GM18868 (cell line): ENCODE data around the gene CSGALNACT2.
"Not testable (repeated sequence)": the region's sequence is repeated elsewhere in the genome, so short reads cannot be mapped to it uniquely, and the experiment has no call there.

Experiments used
- ATAC-seq: cut with Tn5 transposase; IDR thresholded peaks from one replicate; pipeline ENCODE4 v1.9.1; 2021; ENCODE audit warnings: mild to moderate bottlenecking, moderate library complexity; ENCODE audit not compliant: unreplicated experiment

The CSGALNACT2 gene

DNA sequence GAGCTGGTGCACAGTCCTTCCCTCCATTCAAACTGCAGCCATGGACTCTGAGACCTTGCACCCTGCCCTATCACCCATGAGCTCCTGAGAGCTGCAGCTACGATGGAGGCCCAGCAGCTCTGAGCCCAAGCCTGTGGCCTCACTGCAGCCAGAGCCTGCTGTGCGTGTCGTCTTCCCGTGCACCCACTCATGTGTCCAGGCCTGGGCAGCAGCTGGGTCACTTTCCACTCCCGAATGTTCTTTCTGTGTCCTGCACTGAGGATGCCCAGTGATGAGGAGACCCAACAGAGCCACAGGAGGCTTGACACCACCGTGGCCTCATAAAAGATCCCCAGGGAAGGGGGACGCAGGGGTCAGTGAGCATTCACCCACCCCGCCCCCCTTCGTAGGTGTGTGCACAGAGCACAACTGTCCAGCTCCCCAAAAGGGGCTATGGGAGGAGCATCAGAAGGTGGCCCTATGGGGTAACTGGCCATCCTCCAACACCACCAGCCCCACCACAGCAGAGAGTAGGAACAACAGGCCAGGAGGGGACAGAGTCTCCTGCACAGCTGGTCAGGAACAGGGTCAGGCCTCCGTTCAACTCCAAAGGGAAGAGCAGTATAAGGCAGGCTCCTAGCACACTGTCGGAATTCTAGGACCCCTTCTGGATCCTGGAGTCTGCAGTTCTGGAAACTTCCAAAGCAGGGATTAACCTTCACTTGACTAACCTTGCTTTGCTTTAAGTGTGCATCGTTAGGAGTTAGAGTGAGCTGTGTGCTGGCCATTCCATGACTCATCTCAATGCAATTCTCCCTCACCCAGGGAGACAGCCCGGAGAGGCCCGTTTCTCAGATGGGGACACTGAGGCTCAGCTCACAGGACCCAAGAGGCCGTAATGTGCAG, 76.1 kb downstream of the CSGALNACT2 start:
- ATAC-seq = no peak

DNA sequence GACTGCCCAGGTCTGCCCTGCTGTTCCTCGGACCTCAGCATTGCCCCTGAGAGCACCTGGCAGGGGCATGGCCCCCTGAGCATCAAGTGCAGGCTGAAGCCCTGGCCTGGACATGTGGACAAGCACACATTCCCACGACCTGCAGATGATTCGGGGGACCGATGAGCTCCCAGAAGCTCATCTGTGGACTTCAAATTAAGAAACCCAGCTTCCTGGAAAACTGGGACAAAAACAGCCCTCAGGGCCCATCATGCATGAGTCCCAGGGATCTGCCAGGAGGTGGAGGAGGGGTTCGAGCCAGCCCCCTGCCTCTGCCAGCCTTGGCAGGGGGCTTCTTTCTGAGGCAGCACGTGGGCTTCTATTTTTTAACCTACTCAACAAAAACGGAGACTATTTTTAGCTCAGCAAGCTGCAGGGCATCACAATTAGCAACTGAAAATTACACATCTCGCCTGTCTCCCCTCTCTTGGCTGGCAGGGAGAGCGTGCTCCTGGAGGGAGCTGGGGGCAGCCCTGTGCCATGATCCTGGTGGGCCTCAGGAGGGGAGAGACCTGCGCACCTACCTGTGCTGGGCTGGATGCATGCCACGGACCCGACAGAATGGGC, 76.8 kb downstream of the CSGALNACT2 start:
- ATAC-seq = no peak

DNA sequence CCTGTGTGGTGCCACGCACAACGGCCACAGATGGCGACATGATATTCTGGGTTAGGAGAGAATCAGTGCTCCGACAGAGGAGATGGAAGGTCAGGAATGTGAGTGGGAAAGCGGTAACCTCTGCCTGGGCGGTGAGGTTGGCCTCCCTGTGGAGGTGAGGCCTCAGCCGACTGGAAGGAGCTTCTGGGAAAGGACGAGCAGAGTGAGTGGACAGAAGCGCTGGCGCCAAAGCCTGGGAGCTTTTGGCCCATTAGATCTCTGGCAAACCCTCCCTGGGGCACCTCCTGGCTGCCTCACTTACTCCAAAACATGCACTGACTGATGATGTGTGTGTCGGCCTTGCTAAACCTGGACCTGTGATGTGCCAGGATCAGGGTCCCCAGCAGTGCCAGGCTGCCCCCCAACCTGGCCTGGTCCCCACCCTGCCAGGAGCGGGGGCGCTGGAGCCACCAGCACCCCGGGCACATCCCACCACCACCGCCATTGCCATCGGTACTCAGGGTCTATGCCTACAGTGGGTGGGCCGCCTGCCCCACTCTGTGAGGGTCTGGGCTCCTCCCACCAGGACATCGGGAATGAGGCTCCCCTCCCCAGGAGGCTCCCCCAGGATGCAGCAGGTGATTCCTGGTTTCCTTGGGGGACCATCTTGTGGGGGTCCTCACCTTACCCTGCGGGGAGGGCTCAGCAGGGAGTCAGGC, 77.7 kb downstream of the CSGALNACT2 start:
- ATAC-seq = no peak

DNA sequence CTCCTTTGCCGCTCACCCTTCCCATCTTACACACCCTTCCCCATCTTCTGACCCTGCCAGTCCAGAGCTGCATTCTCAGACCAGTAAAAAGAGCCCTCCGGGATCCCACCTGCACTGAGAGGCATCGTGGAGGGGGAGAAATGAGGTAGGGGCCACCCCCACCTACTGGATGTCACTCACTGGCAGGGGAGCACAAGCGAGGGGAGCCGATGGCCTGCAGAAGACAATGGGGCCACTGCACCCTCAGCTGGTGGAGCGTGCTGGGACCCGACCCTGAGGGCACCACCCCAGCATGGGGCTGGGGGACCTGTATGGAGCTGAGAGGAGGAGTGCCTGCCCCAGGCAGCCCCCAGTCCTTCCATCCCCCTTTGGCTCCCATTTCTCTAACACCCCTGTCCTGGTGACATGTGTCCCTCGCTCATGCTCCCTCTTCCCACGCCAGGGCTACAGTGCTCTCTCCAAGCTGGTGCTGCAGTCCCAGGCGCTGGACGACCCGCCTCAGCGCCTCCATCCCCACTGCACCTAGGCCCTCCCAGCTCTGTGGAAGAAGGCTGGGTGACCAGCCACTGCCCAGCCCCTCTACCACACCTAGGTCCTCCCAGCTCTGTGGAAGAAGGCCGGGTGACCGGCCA, 78.8 kb downstream of the CSGALNACT2 start:
- no peak for ATAC-seq

DNA sequence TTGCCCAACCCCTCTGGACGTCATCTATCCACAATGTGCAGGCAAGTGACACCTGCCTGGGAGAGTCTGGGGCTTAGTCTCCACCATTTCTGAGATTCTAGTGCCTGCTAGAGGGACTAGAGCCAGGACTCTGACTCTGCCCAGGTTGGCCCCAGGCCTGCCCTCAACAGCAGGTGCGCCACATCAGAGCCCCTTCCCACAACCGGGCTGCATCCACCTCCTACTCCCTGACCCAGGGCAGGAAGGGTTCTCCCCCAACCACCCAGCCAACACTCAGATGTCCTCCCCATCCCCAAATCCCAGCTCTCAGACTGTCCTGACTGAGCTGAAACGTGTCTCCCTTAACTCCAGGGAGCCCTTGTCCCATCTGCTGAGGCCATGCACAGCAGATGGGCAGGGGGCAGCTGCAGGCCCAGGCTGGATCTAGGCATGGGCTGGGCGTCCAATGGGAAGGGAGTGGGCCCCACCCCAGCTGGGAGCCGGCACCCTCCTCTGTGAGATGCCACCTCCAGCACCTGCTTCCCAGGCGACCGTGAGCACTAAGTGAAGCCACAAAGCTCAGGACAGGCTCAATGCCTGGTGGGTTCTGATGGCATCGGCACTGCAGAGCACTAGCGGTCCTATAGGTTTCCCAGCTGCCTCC, 79.4 kb downstream of the CSGALNACT2 start:
- no peak for ATAC-seq

DNA sequence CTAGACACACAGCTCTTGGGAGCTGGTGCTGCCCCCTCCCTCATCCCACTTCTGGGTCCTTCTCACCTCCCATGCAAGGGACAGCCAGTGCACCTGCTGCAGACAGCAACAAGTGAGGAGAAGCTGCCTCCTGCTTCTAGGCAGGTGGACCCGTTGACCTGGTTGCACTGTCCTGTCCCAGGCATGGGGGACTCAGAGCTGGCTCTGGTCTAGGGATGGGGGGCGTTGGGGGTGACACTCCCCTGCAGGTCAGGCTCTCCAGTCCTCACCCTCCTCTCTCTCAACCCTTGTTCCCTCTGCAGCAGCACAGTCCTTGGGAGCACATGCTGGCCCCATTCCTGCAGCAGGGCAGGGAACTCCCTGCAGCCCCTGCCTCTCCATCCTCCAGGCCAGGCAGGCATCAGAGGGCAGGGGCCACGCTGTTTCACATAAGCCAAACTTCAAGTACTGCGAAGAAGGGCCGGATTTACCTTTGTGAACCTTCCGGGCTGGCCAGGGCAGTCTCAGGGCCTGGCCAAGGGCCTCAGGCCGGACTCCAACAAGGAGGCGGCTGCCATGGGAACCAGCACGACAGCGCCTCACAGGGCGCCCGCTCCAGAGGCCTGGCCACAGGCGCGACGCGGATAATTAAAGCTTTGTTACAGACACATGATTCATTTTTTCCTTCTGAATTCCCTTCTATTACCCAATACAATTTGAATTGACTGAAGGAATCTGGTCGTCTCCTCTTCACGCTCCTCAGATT, 80.1 kb downstream of the CSGALNACT2 start:
- ATAC-seq = no peak

DNA sequence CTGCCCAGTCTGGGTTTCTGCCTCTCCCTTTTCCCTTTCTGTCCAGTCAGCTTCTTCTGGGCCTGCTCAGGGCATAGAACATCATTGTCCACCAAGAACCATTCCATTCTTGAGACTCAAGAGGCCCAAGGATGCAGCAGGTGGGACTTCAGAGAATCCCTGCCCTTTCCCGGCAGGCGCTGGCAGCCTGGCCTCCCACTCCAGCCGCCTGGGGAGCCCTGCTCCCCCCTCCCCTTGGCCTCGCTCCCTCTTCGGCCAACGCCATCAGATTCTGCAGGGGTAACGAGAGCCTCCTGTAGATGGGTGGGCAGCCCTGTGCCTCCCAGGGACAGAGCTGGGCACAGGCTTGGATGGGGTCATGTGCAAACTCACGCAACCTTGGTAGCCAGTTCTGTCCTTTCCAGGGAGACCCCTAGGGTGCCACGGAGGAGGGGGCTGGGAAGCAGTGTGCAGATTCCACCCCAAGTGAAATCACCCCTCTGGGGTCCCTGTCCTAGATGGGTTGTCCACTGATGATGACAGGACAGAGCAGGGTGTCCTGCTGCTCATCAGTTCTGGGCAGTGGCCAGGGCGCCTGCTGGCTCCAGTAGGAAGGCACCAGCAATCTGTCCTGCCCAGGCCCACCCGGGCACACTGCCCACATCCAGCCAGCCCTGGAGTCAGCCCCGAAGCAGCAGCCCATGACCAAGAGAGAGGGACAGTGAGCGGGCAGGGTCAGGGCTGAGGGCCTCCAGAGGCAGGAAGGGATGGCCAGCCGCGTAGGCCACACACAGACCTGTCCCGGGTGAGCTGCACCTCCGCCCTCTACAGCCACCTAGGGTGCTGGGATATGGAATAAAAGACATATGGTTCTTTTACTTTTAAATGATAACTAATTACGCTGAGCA, 80.9 kb downstream of the CSGALNACT2 start:
- ATAC-seq = no peak

DNA sequence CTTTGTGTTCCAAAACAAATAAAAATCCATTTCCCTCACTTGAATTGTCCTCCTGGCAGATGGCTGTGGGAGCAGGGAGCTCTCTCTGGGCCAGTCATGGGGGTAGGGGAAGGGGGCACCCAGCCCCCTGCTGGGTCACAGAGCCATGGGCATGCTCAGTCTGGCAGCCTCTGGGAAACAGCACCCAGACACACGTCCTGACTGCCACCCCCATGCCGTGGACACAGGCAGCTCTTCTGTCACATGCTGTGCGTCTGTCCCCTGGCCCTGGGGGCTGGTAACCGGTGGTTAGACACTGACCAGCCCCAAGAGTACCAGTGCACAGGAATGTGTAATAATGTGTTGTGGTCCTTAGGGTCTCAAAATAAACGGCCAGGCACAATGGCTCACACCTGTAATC, 81.6 kb downstream of the CSGALNACT2 start:
- no peak for ATAC-seq

DNA sequence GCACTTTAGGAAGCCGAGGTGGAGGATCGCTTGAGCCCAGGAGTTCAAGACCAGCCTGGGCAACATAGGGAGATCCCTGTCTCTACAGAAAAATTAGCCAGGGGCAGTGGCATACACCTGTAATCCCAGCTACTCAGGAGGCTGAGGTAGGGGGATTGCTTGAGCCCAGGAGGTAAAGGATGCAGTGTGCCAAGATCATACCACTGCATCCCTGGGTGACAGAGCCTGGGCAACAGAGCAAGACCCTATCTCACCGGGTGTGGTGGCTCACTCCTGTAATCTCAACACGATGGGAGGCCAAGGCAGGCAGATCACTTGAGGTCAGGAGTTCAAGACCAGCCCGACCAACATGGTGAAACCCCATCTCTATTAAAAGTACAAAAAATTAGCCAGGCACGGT, 82.0 kb downstream of the CSGALNACT2 start:
- ATAC-seq = not testable (repeated sequence)

DNA sequence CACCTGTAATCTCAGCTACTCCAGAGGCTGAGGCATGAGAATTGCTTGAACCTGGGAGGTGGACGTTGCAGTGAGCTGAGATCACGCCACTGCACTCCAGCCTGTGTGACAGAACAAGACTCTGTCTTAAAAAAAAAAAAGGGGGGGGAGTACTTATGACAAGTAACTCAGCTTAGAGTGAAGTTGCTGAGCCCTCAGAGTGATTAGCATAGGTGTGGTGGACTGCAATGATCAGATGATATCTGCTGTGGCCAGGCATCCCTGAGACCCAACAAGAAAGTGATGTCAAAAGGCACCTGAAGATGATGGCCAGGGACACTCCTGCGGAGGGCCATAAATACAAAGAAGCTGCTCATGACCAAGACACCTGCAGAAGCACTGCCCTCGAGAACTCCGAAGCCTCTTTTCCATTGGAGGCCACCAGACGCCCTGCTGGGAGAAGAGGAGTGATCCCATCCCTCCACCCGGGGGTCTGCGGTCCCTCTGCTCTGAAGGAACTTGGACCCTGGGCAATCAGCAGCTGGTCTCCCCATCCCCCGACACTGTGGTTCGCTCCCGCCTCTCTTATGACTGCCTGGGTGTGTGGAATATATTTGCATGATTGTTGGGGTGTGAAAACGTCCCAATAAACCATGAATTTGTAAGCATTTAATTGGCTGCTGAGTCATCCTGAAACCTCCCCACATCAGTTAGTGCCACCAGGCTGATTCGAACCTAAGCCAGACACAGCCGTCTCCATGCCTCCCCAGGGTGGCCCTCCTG, 82.6 kb downstream of the CSGALNACT2 start:
- ATAC-seq = no peak

DNA sequence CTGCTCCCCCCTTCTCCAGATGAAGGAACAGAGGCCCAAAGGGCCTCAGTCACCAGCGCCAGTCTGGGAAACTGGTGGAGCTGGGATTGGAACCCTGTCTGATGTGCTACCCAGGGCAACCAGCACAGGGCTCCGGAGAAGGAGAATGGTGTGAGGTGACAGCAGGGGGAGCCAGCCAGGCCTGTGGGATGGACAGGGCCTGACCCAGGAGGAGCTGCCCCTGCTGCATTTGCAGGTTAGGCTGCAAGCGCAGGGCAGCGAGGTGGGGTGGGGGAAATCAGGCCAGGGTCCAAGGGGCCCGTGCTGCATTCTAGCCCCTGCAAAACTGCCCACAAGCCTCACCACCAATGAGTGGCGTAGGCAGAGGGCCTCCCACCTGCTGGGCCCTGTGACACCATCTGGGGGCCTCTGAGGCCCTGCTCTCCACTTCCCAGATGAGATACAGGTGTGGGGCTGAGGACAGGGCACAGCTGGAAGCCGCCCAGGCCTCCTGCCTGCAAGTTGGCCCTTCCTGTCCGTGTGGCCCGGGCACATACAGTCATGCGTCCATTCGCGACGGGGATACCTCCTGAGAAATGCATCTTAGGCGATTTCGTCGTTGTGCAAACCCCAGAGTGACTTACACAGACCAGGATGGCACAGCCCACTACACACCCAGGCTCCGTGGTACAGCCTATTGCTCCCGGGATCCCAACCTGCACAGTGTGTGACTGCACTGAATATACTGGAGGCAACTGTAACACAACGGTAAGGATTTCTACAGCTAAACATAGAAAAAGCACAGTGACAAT, 83.4 kb downstream of the CSGALNACT2 start:
- no peak for ATAC-seq

DNA sequence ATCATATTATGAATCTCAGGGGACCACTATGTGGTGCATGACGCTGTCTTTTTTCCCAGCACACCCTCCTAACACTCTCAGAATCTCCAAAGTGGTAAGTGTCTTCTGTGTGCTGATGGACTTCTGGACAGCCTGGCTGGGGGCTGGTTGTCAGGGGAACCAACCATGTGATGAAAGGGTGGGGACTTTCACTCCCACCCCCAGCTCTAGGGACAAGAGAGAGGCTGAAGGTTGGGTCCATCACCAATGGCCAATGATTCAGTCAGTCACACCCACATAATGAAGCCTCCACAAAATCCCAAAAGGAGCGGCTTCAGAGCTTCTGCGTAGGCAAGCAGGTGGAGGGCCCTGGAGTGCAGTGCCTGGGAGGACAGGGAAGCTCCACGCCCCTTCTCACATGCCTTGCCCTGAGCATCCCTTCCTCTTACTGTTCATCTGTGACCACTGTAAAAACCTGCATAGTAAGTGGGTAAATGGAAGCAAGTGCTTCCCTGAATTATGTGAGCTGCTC, 84.0 kb downstream of the CSGALNACT2 start:
- ATAC-seq = no peak

DNA sequence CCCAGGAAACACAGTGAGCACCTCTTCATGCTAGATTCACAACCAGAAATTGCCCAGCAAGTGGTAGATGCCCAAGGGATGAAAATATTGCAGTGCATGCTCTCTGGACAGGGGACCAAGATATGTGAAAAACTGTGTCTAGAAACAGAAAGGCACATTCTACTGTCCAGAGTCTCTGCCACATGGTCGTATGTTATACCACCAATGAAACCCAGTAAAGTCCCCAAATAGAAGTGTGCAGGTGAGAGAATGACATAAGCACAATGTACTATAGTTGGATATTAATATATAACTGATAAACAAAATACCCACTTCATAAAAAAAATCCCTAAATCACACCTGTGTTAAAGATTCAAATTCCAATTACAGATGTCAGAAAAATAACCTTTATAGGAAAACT, 84.8 kb downstream of the CSGALNACT2 start:
- ATAC-seq = no peak

DNA sequence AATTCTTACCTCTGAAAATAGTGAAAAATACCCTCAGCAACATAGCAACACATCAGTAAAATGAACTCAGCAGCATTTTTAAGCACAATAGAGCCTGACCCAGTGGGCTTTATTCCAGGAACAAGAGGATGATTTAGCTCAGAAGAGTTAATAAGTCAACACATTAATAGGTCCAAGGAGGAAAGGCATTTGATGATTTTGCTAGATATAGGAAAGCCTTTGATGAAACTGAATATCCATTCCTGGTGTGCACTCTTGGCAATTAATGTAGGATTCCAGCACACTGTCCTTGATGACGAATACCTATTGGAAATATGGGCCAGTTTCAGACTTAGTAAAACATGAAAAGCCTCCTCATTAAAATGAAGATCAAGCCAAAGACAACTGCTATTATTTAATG, 86.1 kb downstream of the CSGALNACT2 start:
- ATAC-seq = no peak

DNA sequence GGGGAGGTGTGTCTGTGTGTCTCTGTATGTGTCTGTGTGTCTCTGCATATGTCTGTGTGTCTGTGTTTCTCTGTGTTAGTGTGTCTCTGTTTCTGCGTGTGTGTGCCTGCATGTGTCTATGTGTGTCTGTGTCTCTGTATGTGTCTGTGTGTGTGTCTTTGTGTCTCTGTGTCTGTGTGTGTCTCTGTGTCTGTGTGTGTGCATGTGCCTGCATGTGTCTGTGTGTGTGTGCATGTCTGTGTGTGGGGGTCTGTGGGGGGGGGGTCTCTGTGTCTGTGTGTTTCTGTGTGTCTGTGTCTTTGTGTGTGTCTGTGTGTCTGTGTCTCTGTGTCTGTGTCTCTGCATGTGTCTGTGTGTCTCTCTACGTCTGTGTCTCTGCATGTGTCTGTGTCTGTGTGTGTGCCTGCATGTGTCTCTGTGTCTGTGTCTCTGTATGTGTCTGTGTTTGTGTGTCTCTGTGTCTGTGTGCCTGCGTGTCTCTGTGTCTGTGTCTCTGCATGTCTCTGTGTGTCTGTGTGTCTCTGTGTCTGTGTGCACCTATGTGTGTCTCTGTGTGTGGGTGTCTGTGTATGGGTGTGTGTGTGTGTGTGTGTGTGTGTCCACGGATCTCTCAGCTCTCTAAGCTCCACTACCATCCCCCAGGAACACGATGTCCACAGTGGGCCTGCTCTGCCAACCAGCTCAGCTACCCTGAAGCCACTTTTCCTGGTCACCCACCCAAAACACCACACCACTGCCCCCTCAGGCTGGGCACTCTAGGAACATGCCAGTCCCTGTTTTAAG, 87.0 kb downstream of the CSGALNACT2 start:
- ATAC-seq = no peak

DNA sequence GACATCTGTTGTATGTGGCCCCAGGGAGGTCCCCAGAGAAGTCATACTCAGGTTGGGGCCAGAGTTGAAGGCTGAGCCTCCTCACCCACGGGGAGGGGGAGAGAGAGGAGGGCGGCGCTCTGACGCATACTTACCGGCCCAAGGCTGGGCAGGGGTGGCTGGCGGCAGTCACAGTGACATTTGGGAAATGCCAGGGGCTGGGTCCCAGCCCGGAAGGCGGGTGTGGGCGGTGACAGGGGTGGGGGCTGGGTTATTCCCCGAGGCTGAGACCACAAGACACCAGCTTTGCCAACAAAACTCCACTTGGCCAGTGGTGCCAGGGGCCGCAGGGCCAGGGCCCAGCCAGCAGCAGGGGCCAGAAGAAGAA, 87.5 kb downstream of the CSGALNACT2 start:
- no peak for ATAC-seq

DNA sequence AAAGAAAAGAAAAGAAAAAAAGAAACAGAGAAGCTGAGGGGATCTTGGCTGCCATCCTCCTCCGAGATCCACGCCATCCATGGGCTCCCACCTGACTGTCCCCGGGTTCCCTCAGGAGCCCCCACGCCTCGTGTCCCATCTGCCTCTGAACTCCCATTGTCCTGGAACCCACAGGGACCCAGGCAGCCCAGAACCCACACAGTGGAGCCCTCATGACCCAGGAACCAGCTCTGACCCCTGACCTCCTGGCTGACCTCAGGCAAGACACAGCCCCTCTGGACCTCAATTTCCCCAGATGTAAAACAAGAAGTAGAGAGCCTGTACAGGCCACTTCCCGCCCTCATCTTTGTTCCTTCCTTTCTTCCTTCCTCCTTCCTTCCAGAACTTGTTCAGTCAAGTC, 88.2 kb downstream of the CSGALNACT2 start:
- ATAC-seq = no peak
